Effector CD4-positive, alpha-beta T cell (primary cell): ENCODE results near the gene DNAH3.
"Not testable (repeated sequence)": the region's sequence is repeated elsewhere in the genome, so short reads cannot be mapped to it uniquely, and the experiment has no call there.

Experiments
- DNase-seq: peaks from one replicate; pipeline ENCODE4 v3.0.0-alpha.2; 2020

DNAH3 gene

DNA sequence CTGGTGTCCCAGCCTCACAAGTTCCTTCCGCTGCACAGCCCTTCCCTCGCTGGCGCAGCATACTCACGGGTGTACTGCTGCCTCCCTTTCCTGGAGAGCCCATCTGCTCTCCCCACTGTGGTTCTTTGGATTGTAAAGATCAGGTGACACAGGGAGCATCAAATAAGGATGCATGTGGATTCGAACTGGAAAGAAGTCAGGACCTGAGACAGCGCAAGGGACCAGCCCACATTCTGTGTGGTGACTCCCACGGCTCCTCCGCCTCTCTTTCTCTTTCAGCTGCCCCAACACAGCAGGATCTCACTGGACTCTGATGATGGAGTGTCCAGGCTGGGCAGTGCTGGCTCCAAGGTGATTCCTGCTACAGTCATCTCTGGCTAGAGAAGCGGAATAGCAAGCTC is 15.9 kb upstream of the DNAH3 start:
- DNase-seq: no peak

DNA sequence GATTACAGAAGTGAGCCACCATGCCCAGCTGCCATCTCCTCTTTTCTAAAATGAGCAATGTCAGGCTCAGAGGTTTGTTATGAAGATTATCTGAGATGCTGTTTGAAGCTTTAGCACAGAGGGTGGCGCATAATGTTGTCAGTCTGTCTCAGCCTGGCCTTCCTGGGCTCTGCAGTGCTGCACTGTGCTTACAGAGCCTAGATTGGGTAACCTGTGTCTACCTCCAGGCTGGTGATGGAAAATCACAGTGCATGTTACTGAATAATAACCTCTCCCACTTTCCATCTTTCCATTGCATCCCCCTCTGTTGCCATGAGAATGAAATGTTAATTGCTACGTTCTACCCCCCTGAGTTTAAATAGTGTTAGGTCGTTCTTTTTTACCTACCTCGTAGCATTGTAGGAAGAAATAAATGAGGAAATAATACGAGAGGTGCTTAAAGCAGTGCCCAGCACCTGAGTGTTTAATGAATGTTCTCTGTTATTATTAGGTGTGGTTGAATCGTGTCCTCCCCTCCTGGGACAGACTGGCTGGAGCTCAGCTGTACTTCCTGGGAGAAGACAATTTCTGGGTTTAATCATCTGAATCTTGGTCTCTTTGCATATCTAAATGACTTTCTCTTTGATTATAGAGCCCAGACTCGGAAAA is 14.0 kb upstream of the DNAH3 start:
- DNase-seq: no peak

DNA sequence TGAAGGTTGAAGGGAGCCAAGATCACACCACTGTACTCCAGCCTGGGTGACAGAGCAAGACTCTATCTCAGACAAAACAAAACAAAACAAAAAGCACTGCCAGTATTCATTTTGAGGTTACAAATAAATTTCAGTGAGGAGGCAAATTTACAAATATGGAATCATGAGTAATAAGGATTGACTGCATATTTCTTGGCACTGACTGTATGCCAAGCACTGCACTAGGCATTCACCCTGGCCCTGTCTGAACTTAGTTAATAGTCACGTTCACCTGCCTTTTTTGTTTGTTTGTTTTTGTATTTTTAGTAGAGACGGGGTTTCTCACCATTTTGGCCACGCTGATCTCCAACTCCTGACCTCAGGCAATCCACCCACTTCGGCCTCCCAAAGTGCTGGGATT is 12.9 kb upstream of the DNAH3 start:
- no peak for DNase-seq

DNA sequence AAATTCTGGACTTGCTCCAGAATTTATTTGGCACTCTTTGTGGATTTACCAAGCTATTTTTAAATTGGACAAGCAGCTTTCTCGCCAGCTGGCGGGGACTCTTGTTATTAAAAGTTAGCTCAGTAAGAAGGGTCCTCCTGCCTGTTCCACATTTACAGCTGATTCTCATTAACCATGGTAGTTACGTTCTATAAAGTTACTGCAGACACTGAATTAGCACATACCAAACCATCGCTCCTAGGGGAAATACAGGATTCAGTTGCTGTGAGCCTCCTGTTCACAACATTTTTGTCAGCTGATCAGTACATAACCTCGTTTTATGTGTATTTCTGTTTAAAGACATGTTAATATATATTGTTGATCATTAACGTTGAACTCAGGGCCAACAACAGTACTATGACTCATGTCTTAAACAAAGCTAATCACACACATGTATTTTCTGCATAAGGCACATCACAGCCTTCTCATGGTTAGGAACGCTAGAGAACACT is 12.1 kb upstream of the DNAH3 start:
- DNase-seq: no peak

DNA sequence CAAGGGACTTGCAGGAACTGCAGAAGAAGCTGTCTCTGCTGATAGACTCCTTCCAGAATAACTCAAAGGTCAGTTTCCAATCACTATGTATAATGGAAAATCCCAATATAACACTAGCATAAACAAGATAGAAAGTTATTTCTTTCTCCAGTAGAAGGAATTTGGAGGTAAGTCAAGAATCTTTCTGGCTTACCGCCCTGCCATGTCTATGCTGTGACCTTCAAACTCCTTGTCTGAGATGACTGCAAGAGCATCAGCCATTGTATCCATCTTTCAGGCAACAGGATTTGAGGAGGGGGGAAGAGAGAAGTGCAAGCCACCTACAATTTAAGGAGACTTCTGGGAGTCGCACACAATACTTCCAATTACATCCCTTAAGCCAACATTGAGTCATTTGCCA is 10.6 kb upstream of the DNAH3 start:
- no peak for DNase-seq

DNA sequence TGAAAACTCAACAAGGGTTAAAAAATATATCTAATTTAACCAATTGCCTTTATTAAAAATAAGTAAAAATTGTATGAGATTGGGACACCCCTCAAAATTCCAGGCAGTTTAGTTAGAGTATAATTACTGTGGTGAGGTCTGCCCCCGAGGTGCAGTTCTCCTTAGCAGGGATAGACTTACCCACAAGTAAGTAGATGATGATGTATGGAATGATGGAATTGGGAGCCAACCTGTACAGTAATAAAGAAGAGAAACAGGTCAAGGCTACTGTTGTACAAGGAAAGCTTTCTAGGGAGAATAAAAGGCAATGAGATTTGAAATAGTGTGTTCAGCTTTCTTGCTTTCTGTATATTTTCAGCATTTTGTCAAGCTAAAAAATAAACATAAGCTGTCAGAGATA is 9.6 kb upstream of the DNAH3 start:
- no peak for DNase-seq

DNA sequence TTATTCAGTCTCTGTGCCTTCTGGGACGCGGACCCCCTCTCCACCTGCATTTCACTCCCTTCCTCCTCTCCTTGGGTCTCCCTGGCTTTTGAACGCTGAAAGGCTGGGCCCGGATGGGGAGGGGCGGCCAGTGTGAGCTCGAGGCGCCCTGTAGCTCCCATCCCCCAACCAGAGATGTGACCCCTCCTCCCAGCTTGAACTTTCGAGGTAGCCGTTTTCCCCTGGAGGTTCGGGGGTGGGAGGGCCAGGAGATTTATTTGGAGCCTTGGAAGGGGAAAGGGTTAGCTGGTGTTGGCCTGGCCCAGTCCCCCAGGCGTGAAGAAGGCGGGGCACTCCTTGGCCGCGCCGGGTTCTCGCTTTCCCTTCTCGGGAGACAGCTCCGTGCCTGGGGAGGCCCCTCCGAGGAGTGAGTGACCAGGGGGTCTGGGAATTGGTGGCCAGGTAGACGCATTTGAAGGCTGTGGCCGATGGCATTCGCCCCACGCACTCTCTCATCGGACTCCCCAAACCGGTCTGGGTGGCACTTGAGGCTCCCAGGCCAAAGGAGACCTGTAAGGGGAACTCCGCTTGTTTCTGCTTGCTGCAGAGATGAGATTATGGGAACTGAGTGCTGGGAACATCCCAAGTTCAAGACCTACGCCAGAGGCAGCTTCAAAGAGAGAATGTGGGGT is 8.8 kb upstream of the DNAH3 start:
- no peak for DNase-seq

DNA sequence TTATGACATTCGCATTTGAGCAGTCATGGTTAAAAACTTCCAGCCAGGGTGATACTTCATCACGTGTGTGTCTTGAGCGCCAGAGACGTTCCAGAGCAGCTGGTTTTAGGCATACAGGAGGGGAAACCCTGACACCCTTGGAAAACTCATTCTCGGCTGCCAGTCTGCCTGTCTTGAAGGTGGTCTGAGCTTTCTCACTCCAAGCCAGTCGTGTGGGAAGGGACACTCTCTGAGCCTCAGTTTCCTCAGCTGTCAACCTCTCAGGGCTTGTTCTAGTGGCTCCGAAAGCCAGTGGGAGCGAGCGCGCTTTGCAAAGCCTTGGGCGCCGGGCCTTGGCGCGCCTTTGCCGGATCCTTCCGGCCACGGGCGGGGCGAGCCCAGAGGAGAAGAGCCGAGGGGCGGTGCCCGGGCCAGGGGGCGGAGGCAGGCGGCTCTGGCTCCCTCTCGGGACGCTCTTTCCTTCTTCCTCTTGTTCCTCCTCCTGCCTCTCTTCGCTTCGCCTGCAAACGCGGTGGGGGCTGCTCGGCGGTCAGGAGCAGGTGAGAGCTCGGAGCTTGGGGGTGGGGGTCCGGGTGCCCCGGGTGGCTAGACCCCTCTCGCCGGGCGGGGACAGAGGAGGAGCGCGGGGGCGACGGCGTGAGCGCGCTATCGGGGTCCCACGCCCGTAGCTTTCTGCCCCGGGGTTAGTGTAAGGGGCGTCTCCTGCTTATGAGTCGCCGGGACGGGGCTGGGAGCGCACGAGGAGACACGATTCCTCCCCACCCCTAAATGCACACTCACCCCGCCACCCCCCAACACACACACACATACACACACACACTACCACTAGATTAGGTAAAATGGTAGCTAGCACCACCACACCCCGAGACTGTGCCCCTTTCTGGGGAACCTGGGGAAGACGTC is 7.8 kb upstream of the DNAH3 start, which contains the start of gene LDAF1:
LDAF1 (plus strand) TSS at position 467 of the 903 bp plus-strand sequence. CDS start 2,509 bp downstream, outside the sequence.
- peak; percentile 72 for DNase-seq

DNA sequence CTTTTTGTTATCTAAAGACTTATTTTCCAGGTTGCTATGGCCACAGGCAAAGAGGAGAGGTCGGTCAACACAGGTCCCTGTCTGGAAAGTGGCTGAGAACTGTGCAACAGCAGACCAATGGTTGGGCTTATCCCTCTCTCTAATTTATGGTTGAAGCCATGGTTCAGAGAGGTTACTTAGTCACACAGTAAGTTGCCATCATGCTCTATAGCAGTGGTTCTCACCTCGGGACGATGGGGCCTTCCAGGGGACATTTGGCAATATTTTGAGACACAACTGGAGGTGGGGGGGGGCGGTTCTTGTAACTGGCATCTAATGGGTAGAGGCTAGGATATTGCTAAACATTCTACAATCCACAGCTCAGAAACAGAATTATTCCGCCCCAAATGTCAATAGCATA is 7.0 kb upstream of the DNAH3 start:
- DNase-seq: no peak

DNA sequence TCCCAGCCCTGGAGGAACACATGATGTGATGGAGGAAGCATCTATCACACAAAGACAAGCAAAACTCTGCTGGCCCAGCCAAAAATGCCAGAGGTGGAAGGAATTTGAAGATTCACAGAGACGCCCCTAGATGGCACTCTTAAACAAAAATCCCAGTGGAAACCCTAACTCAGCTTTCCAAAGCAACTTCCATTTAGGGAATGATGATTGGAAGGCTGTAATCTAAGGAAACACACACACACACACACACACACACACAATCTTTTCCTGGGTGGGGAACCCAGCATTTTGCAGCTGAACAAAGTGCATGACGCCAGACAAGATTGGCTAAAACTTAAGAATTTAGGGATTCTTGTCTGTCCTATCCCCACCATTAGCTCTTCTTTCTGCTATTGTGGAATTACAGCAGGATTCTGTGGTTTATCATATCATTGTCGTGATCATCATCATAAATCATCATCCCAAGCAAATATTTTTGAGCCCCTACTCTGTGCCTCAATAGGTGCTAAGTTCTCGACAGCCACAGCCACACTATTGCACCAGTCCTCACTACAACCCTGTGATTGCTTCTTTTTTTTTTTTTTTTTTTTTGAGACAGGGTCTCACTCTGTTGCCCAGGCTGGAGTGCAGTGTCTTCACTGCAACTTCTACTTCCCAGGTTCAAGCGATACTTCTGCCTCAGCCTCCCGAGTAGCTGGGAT is 6.3 kb upstream of the DNAH3 start:
- no peak for DNase-seq

DNA sequence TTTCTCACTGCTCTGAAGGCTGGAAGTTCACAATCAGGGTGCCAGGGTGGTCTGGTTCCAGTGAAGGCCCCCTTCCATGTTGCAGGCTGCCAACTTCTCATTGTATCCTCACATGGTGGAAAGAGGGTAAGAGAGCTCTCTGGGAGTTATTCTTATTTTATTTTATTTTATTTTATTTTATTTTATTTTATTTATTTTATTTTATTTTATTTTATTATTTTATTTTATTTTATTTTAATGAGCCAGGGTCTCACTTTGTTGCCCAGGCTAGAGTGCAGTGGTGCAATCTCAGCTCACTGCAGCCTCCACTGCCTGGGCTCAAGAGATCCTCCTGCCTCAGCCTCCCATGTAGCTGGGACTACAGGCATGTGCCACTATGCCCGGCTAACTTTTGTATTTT is 5.4 kb upstream of the DNAH3 start:
- DNase-seq: not testable (repeated sequence)

DNA sequence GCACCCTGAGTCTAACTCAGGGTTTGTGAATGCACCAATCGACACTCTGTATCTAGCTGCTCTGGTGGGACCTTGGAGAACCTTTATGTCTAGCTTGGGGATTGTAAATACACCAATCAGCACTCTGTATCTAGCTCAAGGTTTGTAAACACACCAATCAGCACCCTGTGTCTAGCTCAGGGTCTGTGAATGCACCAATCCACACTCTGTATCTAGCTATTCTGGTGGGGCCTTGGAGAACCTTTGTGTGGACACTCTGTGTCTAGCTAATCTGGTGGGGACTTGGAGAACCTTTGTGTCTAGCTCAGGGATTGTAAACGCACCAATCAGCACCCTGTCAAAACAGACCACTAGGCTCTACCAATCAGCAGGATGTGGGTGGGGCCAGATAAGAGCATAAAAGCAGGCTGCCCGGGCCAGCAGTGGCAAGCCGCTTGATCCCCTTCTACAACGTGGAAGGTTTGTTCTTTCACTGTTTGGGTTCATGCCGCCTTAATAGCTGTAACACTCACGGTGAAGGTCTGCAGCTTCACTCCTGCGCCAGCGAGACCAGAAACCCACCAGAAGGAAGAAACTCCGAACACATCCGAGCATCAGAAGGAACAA is 2.6 kb upstream of the DNAH3 start:
- DNase-seq: not testable (repeated sequence)

DNA sequence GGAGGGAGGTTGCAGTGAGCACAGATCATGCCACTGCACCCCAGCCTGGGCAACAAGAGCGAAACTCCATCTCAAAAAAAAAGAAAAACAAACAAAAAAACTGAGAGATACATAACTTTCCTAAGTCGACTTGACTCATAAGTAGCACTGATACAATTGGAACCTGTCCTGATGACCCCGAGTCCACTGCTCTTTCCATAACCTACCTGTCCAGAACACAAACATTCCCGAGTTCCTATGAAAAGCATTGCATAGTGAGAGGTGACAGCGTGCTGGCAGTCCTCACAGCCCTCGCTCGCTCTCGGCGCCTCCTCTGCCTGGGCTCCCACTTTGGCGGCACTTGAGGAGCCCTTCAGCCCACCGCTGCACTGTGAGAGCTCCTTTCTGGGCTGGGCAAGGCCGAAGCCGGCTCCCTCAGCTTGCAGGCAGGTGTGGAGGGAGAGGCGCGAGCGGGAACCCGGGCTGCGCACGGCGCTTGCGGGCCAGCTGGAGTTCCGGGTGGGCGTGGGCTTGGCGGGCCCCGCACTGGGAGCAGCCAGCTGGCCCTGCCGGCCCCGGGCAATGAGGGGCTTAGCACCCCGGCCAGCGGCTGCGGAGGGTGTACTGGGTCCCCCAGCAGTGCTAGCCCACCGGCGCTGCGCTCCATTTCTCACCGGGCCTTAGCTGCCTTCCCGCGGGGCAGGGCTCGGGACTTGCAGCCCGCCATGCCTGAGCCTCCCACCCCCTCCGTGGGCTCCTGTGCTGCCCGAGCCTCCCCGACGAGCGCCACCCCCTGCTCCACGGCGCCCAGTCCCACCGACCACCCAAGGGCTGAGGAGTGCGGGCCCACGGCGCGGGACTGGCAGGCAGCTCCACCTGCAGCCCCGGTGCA is 1.7 kb upstream of the DNAH3 start:
- DNase-seq: not testable (repeated sequence)

DNA sequence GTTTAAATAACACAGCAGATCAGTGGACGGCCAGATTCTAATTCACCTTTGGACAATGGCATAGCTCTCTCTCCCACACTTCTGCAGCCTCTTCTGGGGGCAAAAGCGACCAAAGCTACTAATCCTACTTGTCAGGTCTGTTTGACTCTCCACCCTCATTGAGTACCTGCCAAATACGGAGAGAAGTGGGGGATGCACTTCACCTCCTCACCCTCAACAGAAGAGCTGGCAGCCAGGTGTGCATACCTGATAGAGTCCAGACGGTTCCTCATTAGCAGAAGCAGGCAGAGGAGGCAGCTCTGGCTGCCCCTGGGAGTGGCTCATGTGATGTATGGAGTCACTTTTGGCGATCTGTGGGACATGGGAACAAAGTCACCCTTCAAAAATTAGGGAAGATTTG is 4.9 kb downstream of the DNAH3 start:
- no peak for DNase-seq

DNA sequence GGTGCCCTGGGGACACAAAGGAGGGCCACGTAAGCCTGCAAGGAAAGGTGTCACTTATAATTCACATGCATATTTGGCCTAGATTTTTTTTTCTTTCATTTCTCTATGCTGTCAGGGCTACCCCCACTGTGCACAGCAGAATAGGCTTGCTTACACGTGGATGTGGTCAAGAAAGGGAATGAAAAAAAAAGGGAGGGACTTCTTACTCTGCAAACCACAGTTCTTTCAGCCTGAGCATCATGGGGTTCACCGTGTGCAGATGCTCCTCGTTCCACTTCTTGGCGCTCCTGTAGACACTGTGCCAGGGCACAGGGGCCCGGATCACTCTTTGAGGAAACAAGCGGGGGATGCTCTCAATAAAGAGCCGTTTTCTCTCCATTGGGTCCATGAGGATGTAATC is 16.6 kb downstream of the DNAH3 start:
- no peak for DNase-seq

DNA sequence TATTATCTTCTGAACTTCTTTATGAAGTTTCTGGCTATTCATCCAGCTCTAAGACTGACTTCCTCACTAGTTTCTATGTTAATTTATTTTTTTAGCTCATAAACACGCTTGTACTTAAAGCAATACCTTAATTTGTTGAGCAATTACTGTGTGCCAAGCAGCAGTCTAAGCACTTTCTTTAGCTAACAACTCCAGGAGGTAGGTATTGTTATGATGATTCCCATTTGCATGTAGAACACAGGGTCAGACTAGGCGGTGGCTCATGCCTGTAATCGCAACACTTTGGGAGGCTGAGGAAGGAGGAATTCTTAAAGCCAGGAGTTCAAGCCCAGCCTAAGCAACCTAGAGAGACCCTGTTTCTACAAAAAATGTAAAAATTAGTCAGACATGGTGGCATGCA is 19.8 kb downstream of the DNAH3 start:
- no peak for DNase-seq

DNA sequence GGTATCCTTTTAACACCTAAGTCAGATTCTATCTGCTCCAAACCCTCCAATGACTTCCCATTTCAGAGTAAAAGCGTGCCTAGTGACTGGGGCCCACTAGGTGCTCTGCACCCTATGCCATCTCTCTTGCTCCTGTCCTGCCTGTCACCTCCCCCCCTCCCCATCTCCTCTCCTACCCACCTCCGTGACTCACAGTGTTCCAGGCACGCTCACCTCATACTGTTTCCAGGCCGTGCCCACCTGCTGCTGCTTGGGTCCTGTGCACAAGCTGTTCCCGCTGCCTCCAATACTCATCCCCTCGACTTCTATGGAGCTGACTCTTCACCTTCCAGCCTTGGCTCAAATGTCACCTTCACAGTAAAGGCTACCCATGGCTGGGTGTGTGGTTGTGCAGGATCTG is 21.7 kb downstream of the DNAH3 start:
- DNase-seq: no peak

DNA sequence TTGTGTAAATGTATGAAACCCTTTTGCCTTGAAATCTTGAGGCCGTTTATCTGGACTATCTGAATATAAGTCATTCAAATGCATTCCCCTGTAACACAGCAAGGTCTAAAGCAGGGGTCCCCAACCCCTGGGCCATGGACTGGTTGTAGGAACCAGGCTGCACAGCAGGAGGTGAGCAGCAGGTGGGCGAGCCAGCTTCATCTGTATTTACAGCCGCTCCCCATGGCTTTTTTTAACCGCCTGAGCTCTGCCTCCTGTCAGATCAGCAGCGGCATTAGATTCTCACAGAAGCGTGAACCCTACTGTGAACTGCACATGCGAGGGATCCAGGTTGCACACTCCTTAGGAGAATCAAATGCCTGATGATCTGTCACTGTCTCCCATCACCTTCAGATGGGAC is 24.1 kb downstream of the DNAH3 start:
- no peak for DNase-seq

DNA sequence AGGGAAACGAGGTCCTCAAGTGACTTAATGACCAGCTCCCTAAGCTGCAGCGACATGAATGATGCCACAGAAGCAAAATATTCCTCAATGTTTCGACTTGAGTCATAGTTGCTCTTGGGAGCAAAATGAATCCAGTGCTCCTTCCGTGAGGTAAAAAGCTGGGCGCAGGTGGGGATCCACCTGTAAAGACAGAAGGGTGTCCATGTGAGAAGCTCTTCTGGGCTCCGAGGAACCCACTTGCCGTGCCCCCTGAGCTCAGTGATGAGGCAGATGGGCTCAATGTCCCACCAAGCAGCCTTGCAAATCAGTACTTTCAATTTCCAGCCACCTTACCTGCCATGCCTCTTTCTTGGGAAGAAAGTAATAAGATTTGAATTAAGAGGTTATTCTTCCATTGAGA is 25.5 kb downstream of the DNAH3 start:
- DNase-seq: no peak

DNA sequence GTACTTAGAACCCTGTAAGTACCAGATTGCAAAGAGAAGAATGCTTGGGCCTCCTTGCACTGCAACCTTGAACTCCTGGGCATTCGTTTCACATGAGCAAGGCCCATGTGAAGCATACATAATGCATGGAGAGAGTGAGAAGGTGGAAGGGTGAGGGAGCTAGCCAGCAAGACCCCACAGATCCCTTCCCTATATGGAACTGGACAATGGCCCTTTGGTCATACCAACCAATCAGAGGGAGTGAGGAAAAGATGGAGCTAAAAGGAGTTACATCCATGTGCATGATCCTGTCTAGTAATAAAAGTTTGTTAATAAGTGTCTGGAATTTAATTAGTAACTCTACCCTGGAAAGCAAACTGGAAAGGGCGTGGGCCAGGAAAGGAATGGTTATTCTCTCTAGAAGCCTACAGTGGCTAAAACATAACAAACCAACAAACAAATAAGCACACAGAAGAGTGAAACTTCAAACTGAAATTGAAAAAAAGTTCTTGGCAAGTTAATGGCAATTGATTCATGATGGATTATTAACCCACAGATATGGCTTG is 29.6 kb downstream of the DNAH3 start:
- DNase-seq: no peak

DNA sequence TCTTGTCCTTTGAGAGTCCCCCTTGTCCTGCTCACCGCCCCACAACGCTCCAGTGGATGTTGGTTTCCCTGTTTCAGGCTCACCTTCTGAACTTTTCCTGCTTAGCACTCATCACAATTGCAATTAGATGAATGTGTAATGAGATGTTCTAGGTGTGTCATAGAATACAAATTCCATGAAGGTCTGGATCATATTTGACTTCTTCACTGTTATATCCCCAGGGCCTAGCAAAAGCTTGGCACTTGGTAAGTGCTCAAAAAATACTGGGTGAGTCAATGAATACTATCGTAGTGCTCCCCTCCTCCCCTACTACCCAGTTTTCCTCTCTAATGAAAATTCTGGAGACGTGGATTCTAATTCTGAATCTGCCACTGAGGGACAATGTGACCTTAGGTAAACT is 33.1 kb downstream of the DNAH3 start:
- no peak for DNase-seq
